H1 (cell line): ENCODE data around the gene ADAM22. TPM values are rescaled to one million over a fixed set of nuclear protein-coding genes. Genes with fewer than 3 reads are reported as not detected.

Source experiments
- EGR1 ChIP-seq: IDR thresholded peaks from 2 replicates; pipeline ENCODE4 v1.6.1; 2011; ENCODE audit warnings: low read depth, low read length, borderline replicate concordance
- GABPA ChIP-seq: IDR thresholded peaks from 2 replicates; pipeline ENCODE4 v1.6.1; 2011; ENCODE audit warnings: mild to moderate bottlenecking, low read length, moderate library complexity, borderline replicate concordance; ENCODE audit not compliant: insufficient read depth
- HDAC2 ChIP-seq, 2 experiments: fragments of 300-600 bp in 1 of 2; sonication (generic) in 1 of 2; IDR thresholded peaks; 2 replicates each; pipeline ENCODE4 v1.6.1; 2011 to 2012; ENCODE audit warnings: low read depth in 2 of 2, low read length in 2 of 2, mild to moderate bottlenecking in 2 of 2, moderate library complexity in 2 of 2, borderline replicate concordance in 1 of 2, inconsistent platforms in 1 of 2
- RAD21 ChIP-seq, 2 experiments: IDR thresholded peaks in 1 of 2; conservative IDR thresholded peaks in 1 of 2; 2 replicates each; pipeline ENCODE4 v1.6.1; 2011; ENCODE audit warnings: low read depth in 2 of 2, low read length in 2 of 2, improper control_type of control experiment in 1 of 2, inconsistent platforms in 1 of 2, mild to moderate bottlenecking in 1 of 2, moderate library complexity in 1 of 2
- TAF1 ChIP-seq: IDR thresholded peaks from 2 replicates; pipeline ENCODE4 v1.6.1; 2011; ENCODE audit warnings: mild to moderate bottlenecking, low read depth, low read length
- TCF12 ChIP-seq: IDR thresholded peaks from 2 replicates; pipeline ENCODE4 v1.6.1; 2011; ENCODE audit warnings: low read depth, mild to moderate bottlenecking, low read length
- polyA plus RNA-seq, 7 experiments: library from polyadenylated mRNA; depleted of rRNA in 3 of 7; stranded (reverse) in 5 of 7; unstranded in 2 of 7; fragments of >200 nt in 5 of 7; fragments of 200-250 nt in 2 of 7; gene quantifications; 1 replicate in 5 of 7; 2 replicates in 1 of 7; 4 replicates in 1 of 7; pipeline versions ENCODE4 v1.2.1 to v1.2.3, GENCODE V29; 2011 to 2013; ENCODE audit warnings: missing spikeins in 2 of 7, mixed read lengths in 2 of 7
- total RNA-seq: library from RNA; stranded (reverse); fragmentation: NEBNext Ultra II Directional; extraction: Animal tissue kit (Norgen Biotek cat#: 25700); gene quantifications from 2 replicates; pipeline ENCODE4 v1.2.1, GENCODE V29; 2021
- TF ChIP-seq, protein P1 (sequence below): fragments of 300-600 bp; sonication (generic); IDR thresholded peaks from 2 replicates; pipeline ENCODE4 v1.7.1; 2012; ENCODE audit warnings: low read length, moderate library complexity, mild to moderate bottlenecking, inconsistent platforms; ENCODE audit not compliant: insufficient replicate concordance

The ADAM22 gene
- total and polyA plus RNA-seq, 2 of the 8 experiments (the other 6 are each of a cell fraction or from before 2014, with no cell fraction given): 4.6 to 21.4 TPM

DNA sequence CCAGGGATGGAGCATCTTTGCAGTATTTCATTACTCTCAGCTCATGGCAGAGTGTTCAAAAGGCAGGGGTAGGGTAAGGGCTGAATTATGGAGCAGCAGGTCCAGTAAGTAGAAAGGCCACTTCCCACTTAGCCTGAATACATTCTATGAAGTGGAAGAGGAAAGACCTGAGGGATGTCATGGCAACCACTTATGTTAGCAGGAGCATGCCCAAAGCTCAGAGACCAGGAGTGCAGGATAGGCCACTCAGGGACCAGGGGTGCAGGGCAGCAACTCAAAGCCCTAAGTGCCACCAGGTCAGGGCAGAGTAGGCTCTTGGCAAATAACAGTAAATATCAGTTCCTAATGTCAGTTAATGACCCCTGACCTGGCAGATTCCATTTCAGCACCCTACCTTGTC lies 282.2 kb downstream of the ADAM22 start (continued):
- TF ChIP-seq, protein P1, sequence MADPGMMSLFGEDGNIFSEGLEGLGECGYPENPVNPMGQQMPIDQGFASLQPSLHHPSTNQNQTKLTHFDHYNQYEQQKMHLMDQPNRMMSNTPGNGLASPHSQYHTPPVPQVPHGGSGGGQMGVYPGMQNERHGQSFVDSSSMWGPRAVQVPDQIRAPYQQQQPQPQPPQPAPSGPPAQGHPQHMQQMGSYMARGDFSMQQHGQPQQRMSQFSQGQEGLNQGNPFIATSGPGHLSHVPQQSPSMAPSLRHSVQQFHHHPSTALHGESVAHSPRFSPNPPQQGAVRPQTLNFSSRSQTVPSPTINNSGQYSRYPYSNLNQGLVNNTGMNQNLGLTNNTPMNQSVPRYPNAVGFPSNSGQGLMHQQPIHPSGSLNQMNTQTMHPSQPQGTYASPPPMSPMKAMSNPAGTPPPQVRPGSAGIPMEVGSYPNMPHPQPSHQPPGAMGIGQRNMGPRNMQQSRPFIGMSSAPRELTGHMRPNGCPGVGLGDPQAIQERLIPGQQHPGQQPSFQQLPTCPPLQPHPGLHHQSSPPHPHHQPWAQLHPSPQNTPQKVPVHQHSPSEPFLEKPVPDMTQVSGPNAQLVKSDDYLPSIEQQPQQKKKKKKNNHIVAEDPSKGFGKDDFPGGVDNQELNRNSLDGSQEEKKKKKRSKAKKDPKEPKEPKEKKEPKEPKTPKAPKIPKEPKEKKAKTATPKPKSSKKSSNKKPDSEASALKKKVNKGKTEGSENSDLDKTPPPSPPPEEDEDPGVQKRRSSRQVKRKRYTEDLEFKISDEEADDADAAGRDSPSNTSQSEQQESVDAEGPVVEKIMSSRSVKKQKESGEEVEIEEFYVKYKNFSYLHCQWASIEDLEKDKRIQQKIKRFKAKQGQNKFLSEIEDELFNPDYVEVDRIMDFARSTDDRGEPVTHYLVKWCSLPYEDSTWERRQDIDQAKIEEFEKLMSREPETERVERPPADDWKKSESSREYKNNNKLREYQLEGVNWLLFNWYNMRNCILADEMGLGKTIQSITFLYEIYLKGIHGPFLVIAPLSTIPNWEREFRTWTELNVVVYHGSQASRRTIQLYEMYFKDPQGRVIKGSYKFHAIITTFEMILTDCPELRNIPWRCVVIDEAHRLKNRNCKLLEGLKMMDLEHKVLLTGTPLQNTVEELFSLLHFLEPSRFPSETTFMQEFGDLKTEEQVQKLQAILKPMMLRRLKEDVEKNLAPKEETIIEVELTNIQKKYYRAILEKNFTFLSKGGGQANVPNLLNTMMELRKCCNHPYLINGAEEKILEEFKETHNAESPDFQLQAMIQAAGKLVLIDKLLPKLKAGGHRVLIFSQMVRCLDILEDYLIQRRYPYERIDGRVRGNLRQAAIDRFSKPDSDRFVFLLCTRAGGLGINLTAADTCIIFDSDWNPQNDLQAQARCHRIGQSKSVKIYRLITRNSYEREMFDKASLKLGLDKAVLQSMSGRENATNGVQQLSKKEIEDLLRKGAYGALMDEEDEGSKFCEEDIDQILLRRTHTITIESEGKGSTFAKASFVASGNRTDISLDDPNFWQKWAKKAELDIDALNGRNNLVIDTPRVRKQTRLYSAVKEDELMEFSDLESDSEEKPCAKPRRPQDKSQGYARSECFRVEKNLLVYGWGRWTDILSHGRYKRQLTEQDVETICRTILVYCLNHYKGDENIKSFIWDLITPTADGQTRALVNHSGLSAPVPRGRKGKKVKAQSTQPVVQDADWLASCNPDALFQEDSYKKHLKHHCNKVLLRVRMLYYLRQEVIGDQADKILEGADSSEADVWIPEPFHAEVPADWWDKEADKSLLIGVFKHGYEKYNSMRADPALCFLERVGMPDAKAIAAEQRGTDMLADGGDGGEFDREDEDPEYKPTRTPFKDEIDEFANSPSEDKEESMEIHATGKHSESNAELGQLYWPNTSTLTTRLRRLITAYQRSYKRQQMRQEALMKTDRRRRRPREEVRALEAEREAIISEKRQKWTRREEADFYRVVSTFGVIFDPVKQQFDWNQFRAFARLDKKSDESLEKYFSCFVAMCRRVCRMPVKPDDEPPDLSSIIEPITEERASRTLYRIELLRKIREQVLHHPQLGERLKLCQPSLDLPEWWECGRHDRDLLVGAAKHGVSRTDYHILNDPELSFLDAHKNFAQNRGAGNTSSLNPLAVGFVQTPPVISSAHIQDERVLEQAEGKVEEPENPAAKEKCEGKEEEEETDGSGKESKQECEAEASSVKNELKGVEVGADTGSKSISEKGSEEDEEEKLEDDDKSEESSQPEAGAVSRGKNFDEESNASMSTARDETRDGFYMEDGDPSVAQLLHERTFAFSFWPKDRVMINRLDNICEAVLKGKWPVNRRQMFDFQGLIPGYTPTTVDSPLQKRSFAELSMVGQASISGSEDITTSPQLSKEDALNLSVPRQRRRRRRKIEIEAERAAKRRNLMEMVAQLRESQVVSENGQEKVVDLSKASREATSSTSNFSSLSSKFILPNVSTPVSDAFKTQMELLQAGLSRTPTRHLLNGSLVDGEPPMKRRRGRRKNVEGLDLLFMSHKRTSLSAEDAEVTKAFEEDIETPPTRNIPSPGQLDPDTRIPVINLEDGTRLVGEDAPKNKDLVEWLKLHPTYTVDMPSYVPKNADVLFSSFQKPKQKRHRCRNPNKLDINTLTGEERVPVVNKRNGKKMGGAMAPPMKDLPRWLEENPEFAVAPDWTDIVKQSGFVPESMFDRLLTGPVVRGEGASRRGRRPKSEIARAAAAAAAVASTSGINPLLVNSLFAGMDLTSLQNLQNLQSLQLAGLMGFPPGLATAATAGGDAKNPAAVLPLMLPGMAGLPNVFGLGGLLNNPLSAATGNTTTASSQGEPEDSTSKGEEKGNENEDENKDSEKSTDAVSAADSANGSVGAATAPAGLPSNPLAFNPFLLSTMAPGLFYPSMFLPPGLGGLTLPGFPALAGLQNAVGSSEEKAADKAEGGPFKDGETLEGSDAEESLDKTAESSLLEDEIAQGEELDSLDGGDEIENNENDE: no peak
- TF ChIP-seq RAD21 (IDR thresholded peaks at IDR 0.05 in 1 of 2, conservative IDR thresholded peaks at IDR 0.05 in 1 of 2; ENCODE audit: low read depth in 2 of 2, low read length in 2 of 2) (no peak), TAF1 (no peak), EGR1 (no peak), GABPA (no peak), HDAC2 (IDR thresholded peaks at IDR 0.05; ENCODE audit: borderline replicate concordance in 1 of 2, low read depth in 2 of 2, low read length in 2 of 2) (no peak), TCF12 (no peak)
